H1 (cell line): ENCODE results near the gene RPS6KA4. TPM values are rescaled to one million over a fixed set of nuclear protein-coding genes. Genes with fewer than 3 reads are reported as not detected.

Source experiments
- CTCF ChIA-PET: fragments of 300-600 bp; sonication (Branson Sonifier 250); formaldehyde crosslinking; loops from one replicate; lab custom pipeline; 2021; ENCODE audit not compliant: partially characterized antibody; lab: Charles Lee
- POLR2A ChIA-PET: fragments of 300-600 bp; sonication (Branson Sonifier 250); formaldehyde crosslinking; loops from one replicate; lab custom pipeline; 2021; ENCODE audit warnings: inconsistent platforms; ENCODE audit not compliant: partially characterized antibody; lab: Charles Lee
- DNase-seq, 2 experiments: peaks; one replicate each; pipeline versions ENCODE4 v3.0.0 to v3.0.0-alpha.2; 2010 to 2022; ENCODE audit warnings: low spot score in 2 of 2, low read depth in 1 of 2, mixed read lengths in 1 of 2
- FAIRE-seq: peaks from 2 replicates; lab custom pipeline; 2011; peaks lifted over from hg19 to GRCh38; lab: Jason Lieb, UNC
- H2AFZ ChIP-seq: 2 replicates; pipeline ENCODE4 v1.8.1; 2012; ENCODE audit warnings: low read length, inconsistent platforms
- H2AK5ac ChIP-seq: 2 replicates; pipeline ENCODE4 v1.6.1; 2013; ENCODE audit warnings: low read depth, low read length
- H2BK120ac ChIP-seq: replicated peaks from 2 replicates; pipeline ENCODE3; 2013; ENCODE audit warnings: low read depth, low read length, inconsistent platforms
- H2BK12ac ChIP-seq: 2 replicates; pipeline ENCODE4 v1.6.1; 2013; ENCODE audit warnings: low read depth, low read length
- H2BK15ac ChIP-seq: 2 replicates; pipeline ENCODE4 v1.6.1; 2013; ENCODE audit warnings: low read length
- H2BK20ac ChIP-seq: 2 replicates; pipeline ENCODE4 v1.6.1; 2013; ENCODE audit warnings: low read length
- H2BK5ac ChIP-seq: 2 replicates; pipeline ENCODE4 v1.6.1; 2013; ENCODE audit warnings: low read depth, low read length
- H3K14ac ChIP-seq: 2 replicates; pipeline ENCODE4 v1.6.1; 2013; ENCODE audit warnings: inconsistent platforms; ENCODE audit not compliant: insufficient read length
- H3K18ac ChIP-seq: 2 replicates; pipeline ENCODE4 v1.6.1; 2013; ENCODE audit warnings: low read length; ENCODE audit errors: extremely low read depth
- H3K23ac ChIP-seq: 2 replicates; pipeline ENCODE4 v1.6.1; 2013; ENCODE audit warnings: inconsistent platforms; ENCODE audit not compliant: insufficient read length
- H3K23me2 ChIP-seq: 2 replicates; pipeline ENCODE4 v1.6.1; 2013; ENCODE audit warnings: low read depth, low read length
- H3K27ac ChIP-seq: 2 replicates; pipeline ENCODE4 v1.6.1; 2011; ENCODE audit warnings: low read depth, low read length, inconsistent platforms
- H3K27me3 ChIP-seq, 4 experiments: replicated peaks in 1 of 4; 1 replicate in 1 of 4; 2 replicates in 3 of 4; pipeline versions ENCODE4 v1.6.1 to v1.8.1; 2011 to 2013; ENCODE audit warnings: low read length in 3 of 4, mild to moderate bottlenecking in 3 of 4, inconsistent platforms in 2 of 4, mixed read lengths in 2 of 4, moderate library complexity in 1 of 4; ENCODE audit not compliant: control insufficient read depth in 3 of 4, insufficient read depth in 3 of 4; ENCODE audit errors: extremely low read depth in 1 of 4
- H3K36me3 ChIP-seq, 4 experiments: 2 replicates each; pipeline versions ENCODE4 v1.6.1 to v1.8.1; 2011 to 2013; ENCODE audit warnings: mild to moderate bottlenecking in 4 of 4, low read length in 3 of 4, moderate library complexity in 2 of 4, control low read depth in 1 of 4, inconsistent platforms in 1 of 4; ENCODE audit not compliant: insufficient read depth in 4 of 4, control insufficient read depth in 2 of 4
- H3K4ac ChIP-seq: replicated peaks from 2 replicates; pipeline ENCODE3; 2013; ENCODE audit warnings: low read length, low read depth, mixed read lengths, inconsistent platforms; ENCODE audit not compliant: insufficient read length
- H3K4me1 ChIP-seq, 4 experiments: replicated peaks in 1 of 4; 1 replicate in 1 of 4; 2 replicates in 3 of 4; pipeline versions ENCODE4 v1.6.1 to v1.8.1; 2011 to 2013; ENCODE audit warnings: low read length in 3 of 4, inconsistent platforms in 2 of 4, mixed read lengths in 1 of 4; ENCODE audit not compliant: insufficient read depth in 4 of 4, control insufficient read depth in 3 of 4
- H3K4me2 ChIP-seq, 2 experiments: 2 replicates each; pipeline versions ENCODE4 v1.6.1 to v1.8.1; 2011 to 2013; ENCODE audit warnings: low read depth in 2 of 2, low read length in 2 of 2, control low read depth in 1 of 2, inconsistent platforms in 1 of 2, mild to moderate bottlenecking in 1 of 2; ENCODE audit not compliant: insufficient read depth in 1 of 2
- H3K4me3 ChIP-seq, 4 experiments: fragments of 200-600, 300-600 bp in 1 of 4; sonication (generic), shearing (Covaris generic), sonication (Bioruptor Twin) in 1 of 4; 2 replicates each; pipeline versions ENCODE4 v1.5.1 to v1.8.1; 2011 to 2016; ENCODE audit warnings: low read length in 4 of 4, low read depth in 3 of 4, control low read depth in 2 of 4, inconsistent platforms in 2 of 4, mild to moderate bottlenecking in 2 of 4, mixed read lengths in 1 of 4, moderate library complexity in 1 of 4; ENCODE audit not compliant: insufficient read depth in 2 of 4; ENCODE audit errors: extremely low read depth in 1 of 4
- H3K56ac ChIP-seq: replicated peaks from 2 replicates; pipeline ENCODE3; 2013; ENCODE audit warnings: low read depth, mild to moderate bottlenecking, mixed read lengths, low read length, inconsistent platforms; ENCODE audit not compliant: insufficient read length
- H3K79me1 ChIP-seq: 2 replicates; pipeline ENCODE4 v1.6.1; 2013; ENCODE audit warnings: low read depth, low read length, control low read depth
- H3K79me2 ChIP-seq, 2 experiments: 2 replicates each; pipeline versions ENCODE4 v1.6.1 to v1.8.1; 2012 to 2013; ENCODE audit warnings: low read length in 2 of 2, mild to moderate bottlenecking in 2 of 2, inconsistent platforms in 1 of 2; ENCODE audit not compliant: insufficient read depth in 2 of 2, control insufficient read depth in 1 of 2
- H3K9ac ChIP-seq, 4 experiments: replicated peaks in 1 of 4; 1 replicate in 1 of 4; 2 replicates in 3 of 4; pipeline versions ENCODE4 v1.6.1 to v1.8.1; 2011 to 2013; ENCODE audit warnings: low read depth in 3 of 4, low read length in 3 of 4, control low read depth in 2 of 4, mild to moderate bottlenecking in 2 of 4, moderate library complexity in 2 of 4, inconsistent platforms in 1 of 4; ENCODE audit errors: extremely low read depth in 1 of 4
- H3K9me3 ChIP-seq, 2 experiments: 2 replicates each; pipeline versions ENCODE4 v1.6.1 to v1.8.1; 2012 to 2013; ENCODE audit warnings: mild to moderate bottlenecking in 2 of 2, moderate library complexity in 2 of 2, control low read depth in 1 of 2, inconsistent platforms in 1 of 2, low read depth in 1 of 2, low read length in 1 of 2, mixed read lengths in 1 of 2; ENCODE audit not compliant: insufficient read depth in 2 of 2
- H4K20me1 ChIP-seq, 2 experiments: replicated peaks in 1 of 2; 2 replicates each; pipeline versions ENCODE3 to v1.8.1; 2011 to 2013; ENCODE audit warnings: inconsistent platforms in 2 of 2, low read length in 2 of 2, mild to moderate bottlenecking in 1 of 2; ENCODE audit not compliant: insufficient read depth in 2 of 2, control insufficient read depth in 1 of 2
- H4K5ac ChIP-seq: 2 replicates; pipeline ENCODE4 v1.6.1; 2013; ENCODE audit warnings: low read length, low read depth, mixed read lengths, inconsistent platforms; ENCODE audit not compliant: insufficient read length
- H4K8ac ChIP-seq: 2 replicates; pipeline ENCODE4 v1.8.0; 2013; ENCODE audit warnings: mild to moderate bottlenecking, moderate library complexity, low read length, inconsistent platforms; ENCODE audit not compliant: insufficient read depth; ENCODE audit errors: extremely low read depth
- H4K91ac ChIP-seq: replicated peaks from 2 replicates; pipeline ENCODE3; 2013; ENCODE audit warnings: low read length, mixed read lengths, inconsistent platforms; ENCODE audit not compliant: insufficient read length
- BCL11A ChIP-seq, 2 experiments: IDR thresholded peaks; one replicate each; pipeline ENCODE4 v1.6.1; 2011; ENCODE audit warnings: low read depth in 2 of 2, low read length in 2 of 2, mild to moderate bottlenecking in 2 of 2
- MAFK ChIP-seq: IDR thresholded peaks from 2 replicates; pipeline ENCODE4 v1.6.1; 2012; ENCODE audit warnings: low read depth, mild to moderate bottlenecking, improper control_type of control experiment, low read length
- RAD21 ChIP-seq, 2 experiments: IDR thresholded peaks in 1 of 2; conservative IDR thresholded peaks in 1 of 2; 2 replicates each; pipeline ENCODE4 v1.6.1; 2011; ENCODE audit warnings: low read depth in 2 of 2, low read length in 2 of 2, improper control_type of control experiment in 1 of 2, inconsistent platforms in 1 of 2, mild to moderate bottlenecking in 1 of 2, moderate library complexity in 1 of 2
- SIX5 ChIP-seq: IDR thresholded peaks from 2 replicates; pipeline ENCODE4 v1.6.1; 2011; ENCODE audit warnings: mild to moderate bottlenecking, low read depth, low read length
- TAF1 ChIP-seq: IDR thresholded peaks from 2 replicates; pipeline ENCODE4 v1.6.1; 2011; ENCODE audit warnings: mild to moderate bottlenecking, low read depth, low read length
- WGBS, 2 experiments: shearing (Covaris generic) in 1 of 2; methylation state at CpG; one replicate each; pipeline versions ENCODE4 v1.1.6 to v1.1.7; 2013 to 2015; ENCODE audit warnings: low lambda C conversion rate in 2 of 2, mixed read lengths in 2 of 2, inconsistent platforms in 1 of 2, low coverage in 1 of 2, missing lambda C conversion rate in 1 of 2; ENCODE audit not compliant: insufficient replicate concordance in 2 of 2, insufficient coverage in 1 of 2, insufficient read length in 1 of 2; ENCODE audit errors: extremely low coverage in 1 of 2, missing lambda C conversion rate in 1 of 2; 5-methylcytosine and 5-hydroxymethylcytosine counted together
- polyA plus RNA-seq, 7 experiments: library from polyadenylated mRNA; depleted of rRNA in 3 of 7; stranded (reverse) in 5 of 7; unstranded in 2 of 7; fragments of >200 nt in 5 of 7; fragments of 200-250 nt in 2 of 7; gene quantifications; 1 replicate in 5 of 7; 2 replicates in 1 of 7; 4 replicates in 1 of 7; pipeline versions ENCODE4 v1.2.1 to v1.2.3, GENCODE V29; 2011 to 2013; ENCODE audit warnings: missing spikeins in 2 of 7, mixed read lengths in 2 of 7
- total RNA-seq: library from RNA; stranded (reverse); fragmentation: NEBNext Ultra II Directional; extraction: Animal tissue kit (Norgen Biotek cat#: 25700); gene quantifications from 2 replicates; pipeline ENCODE4 v1.2.1, GENCODE V29; 2021
- TF ChIP-seq, protein P1 (sequence below), 3 experiments: IDR thresholded peaks; 1 replicate in 2 of 3; 2 replicates in 1 of 3; pipeline versions ENCODE4 v1.5.1 to v1.6.1; 2011; ENCODE audit warnings: low read length in 3 of 3, mild to moderate bottlenecking in 3 of 3, inconsistent platforms in 2 of 3, low read depth in 1 of 3, moderate library complexity in 1 of 3; ENCODE audit not compliant: insufficient read depth in 1 of 3; ENCODE audit errors: control extremely low read depth in 1 of 3

The RPS6KA4 gene
- total and polyA plus RNA-seq, 2 of the 8 experiments (the other 6 are each of a cell fraction or from before 2014, with no cell fraction given) = 8.2 to 12.6 TPM

DNA sequence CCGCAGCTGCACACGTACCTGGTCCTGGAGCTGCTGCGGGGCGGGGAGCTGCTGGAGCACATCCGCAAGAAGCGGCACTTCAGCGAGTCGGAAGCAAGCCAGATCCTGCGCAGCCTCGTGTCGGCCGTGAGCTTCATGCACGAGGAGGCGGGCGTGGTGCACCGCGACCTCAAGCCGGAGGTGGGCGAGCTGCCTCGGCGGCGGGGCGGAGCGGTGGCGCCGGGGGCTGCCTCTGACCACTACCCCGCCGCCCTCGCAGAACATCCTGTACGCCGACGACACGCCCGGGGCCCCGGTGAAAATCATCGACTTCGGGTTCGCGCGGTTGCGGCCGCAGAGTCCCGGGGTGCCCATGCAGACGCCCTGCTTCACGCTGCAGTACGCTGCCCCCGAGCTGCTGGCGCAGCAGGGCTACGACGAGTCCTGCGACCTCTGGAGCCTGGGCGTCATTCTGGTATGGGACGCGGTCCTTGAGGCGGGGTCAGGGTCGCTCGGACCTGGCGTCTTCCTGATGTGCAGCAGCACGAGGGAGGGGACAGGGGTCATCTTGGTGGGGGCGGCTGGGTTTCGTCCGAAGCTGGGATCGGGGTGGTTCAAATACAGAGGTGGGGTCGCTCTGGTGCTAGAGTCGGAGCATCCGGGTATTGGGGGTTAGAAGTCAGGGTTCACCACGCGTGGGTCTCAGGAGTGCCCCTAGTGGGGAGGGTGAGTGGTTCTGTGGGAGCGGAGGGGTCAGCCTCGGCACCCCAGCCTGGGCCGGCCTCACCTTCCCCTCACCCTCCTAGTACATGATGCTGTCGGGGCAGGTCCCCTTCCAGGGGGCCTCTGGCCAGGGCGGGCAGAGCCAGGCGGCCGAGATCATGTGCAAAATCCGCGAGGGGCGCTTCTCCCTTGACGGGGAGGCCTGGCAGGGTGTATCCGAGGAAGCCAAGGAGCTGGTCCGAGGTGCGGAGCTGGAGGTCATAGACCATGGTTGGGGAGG is 10.8 kb downstream of the RPS6KA4 start:
- CTCF ChIA-PET = interaction anchor here (0.6 to 8.3 kb wide), 20 partner anchors 8 to 280 kb away, joined by 3 to 80 read pairs (median 4); no protein-coding TSS in a partner anchor

More for the DNA sequence above, 10.8 kb downstream of the RPS6KA4 start:
- Histone ChIP-seq H2AK5ac (no peak overlapping the region), H3K4me3 (no peak overlapping the region), H3K79me2 (no peaks in the 10 kb centered on the region), H4K5ac (no peak overlapping the region), H4K20me1 (no peaks in the 10 kb centered on the region), H3K27ac (no peak overlapping the region), H3K23ac (no peak overlapping the region), H3K27me3 (no peaks in the 10 kb centered on the region), H3K9me3 (no peaks in the 10 kb centered on the region), H3K4me2 (no peak overlapping the region), H3K23me2 (no peaks in the 10 kb centered on the region; the same call in 1 of the 2 replicates), H3K79me1 (no peaks in the 10 kb centered on the region), H2BK12ac (no peak overlapping the region), H4K8ac (no peak overlapping the region), H3K4me1 (peaks cover 0 to 5% (median 2%) of the 10 kb centered on the region in 4 experiments; a peak in 4 of 7 replicates), H3K36me3 (peaks cover 0 to 14% (median 0%) of the 10 kb centered on the region in 4 experiments; a peak in 3 of 8 replicates), H3K56ac (no peak overlapping the region), H2AFZ (no peak overlapping the region), H3K9ac (no peak overlapping the region), H3K14ac (no peak overlapping the region), H2BK120ac (no peak overlapping the region), H2BK20ac (no peak overlapping the region), H2BK5ac (0 out of 2 replicates have a peak overlapping the region, but pooled peaks have one; percentile 44), H3K18ac (no peak overlapping the region; the same call in 1 of the 2 replicates), H4K91ac (no peak overlapping the region), H3K4ac (no peak overlapping the region), H2BK15ac (no peak overlapping the region)
- no peak for FAIRE-seq
- DNase-seq = peak in 1 of 2 experiments; percentile 58
- TF ChIP-seq BCL11A (IDR thresholded peaks at IDR 0.05; ENCODE audit: low read depth in 2 of 2, low read length in 2 of 2) (no peak), SIX5 (no peak), MAFK (no peak), RAD21 (IDR thresholded peaks at IDR 0.05 in 1 of 2, conservative IDR thresholded peaks at IDR 0.05 in 1 of 2; ENCODE audit: low read depth in 2 of 2, low read length in 2 of 2) (peak in 1 of 2 experiments; percentile 25; a peak in 1 of 4 replicates), TAF1 (no peak)
- TF ChIP-seq, protein P1, sequence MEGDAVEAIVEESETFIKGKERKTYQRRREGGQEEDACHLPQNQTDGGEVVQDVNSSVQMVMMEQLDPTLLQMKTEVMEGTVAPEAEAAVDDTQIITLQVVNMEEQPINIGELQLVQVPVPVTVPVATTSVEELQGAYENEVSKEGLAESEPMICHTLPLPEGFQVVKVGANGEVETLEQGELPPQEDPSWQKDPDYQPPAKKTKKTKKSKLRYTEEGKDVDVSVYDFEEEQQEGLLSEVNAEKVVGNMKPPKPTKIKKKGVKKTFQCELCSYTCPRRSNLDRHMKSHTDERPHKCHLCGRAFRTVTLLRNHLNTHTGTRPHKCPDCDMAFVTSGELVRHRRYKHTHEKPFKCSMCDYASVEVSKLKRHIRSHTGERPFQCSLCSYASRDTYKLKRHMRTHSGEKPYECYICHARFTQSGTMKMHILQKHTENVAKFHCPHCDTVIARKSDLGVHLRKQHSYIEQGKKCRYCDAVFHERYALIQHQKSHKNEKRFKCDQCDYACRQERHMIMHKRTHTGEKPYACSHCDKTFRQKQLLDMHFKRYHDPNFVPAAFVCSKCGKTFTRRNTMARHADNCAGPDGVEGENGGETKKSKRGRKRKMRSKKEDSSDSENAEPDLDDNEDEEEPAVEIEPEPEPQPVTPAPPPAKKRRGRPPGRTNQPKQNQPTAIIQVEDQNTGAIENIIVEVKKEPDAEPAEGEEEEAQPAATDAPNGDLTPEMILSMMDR (IDR thresholded peaks at IDR 0.05; ENCODE audit: control extremely low read depth in 1 of 3, insufficient read depth in 1 of 3, low read depth in 1 of 3, low read length in 3 of 3) = peak; percentile 20 to 66 (median 52); a peak in 3 of 4 replicates
- POLR2A ChIA-PET = interaction anchor here (0.6 to 2.9 kb wide), 3 partner anchors 10 to 356 kb away, joined by 3 to 14 read pairs (median 3); partner anchors contain the start of genes PRDX5, RPS6KA4 and TRMT112
- WGBS, 2 experiments = 93% methylated on average over 60 of the region's 82 CpGs; no CpG with 5 or more reads in 1 of the 2 experiments
